Measurements from ENCODE around the gene FGD4.

- no peak for TF ChIP-seq POLR2AphosphoS5 (IDR thresholded peaks at IDR 0.05)
- TF ChIP-seq, protein P1, sequence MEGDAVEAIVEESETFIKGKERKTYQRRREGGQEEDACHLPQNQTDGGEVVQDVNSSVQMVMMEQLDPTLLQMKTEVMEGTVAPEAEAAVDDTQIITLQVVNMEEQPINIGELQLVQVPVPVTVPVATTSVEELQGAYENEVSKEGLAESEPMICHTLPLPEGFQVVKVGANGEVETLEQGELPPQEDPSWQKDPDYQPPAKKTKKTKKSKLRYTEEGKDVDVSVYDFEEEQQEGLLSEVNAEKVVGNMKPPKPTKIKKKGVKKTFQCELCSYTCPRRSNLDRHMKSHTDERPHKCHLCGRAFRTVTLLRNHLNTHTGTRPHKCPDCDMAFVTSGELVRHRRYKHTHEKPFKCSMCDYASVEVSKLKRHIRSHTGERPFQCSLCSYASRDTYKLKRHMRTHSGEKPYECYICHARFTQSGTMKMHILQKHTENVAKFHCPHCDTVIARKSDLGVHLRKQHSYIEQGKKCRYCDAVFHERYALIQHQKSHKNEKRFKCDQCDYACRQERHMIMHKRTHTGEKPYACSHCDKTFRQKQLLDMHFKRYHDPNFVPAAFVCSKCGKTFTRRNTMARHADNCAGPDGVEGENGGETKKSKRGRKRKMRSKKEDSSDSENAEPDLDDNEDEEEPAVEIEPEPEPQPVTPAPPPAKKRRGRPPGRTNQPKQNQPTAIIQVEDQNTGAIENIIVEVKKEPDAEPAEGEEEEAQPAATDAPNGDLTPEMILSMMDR (IDR thresholded peaks at IDR 0.05), result no peak
Measured at GRCh38 chr12:32466187-32466586, 66.8 kb downstream of the FGD4 start.
